Fibroblast of lung (primary cell): ENCODE data around the gene RBMS1.

Experiments used
- CTCF ChIP-seq, 2 donors: IDR thresholded peaks in 1 of 2; conservative IDR thresholded peaks in 1 of 2; 1 replicate in 1 of 2; 2 replicates in 1 of 2; pipeline ENCODE4 v1.5.1; 2011 to 2012; ENCODE audit warnings: low read length in 2 of 2, control low read depth in 1 of 2, inconsistent platforms in 1 of 2, low read depth in 1 of 2, mild to moderate bottlenecking in 1 of 2
- EZH2 ChIP-seq: IDR thresholded peaks from 2 replicates; pipeline ENCODE4 v1.5.1; 2012; ENCODE audit warnings: low read length, control low read depth, mild to moderate bottlenecking; ENCODE audit errors: missing control alignments

- TF ChIP-seq CTCF (conservative IDR thresholded peaks at IDR 0.05 in 1 of 2, IDR thresholded peaks at IDR 0.05 in 1 of 2; ENCODE audit: low read depth in 1 of 2, low read length in 2 of 2): no peak
- no peak for TF ChIP-seq EZH2
These were observed 127.8 kb downstream of the RBMS1 start for GRCh38 chr2:160365716-160366367.
